H9 (cell line): ENCODE results near the gene CRACR2B. TPM values are rescaled to one million over a fixed set of nuclear protein-coding genes. Genes with fewer than 3 reads are reported as not detected.

Experiments
- DNase-seq: peaks from one replicate; pipeline ENCODE4 v3.0.0-alpha.2; 2017
- H2AFZ ChIP-seq: one replicate; pipeline ENCODE4 v1.6.1; 2013; ENCODE audit warnings: mild to moderate bottlenecking, low read length, control low read depth, moderate library complexity
- H2AK5ac ChIP-seq: 2 replicates; pipeline ENCODE4 v1.6.1; 2013; ENCODE audit warnings: low read length, control low read depth, mixed read lengths; ENCODE audit not compliant: insufficient read length
- H2BK120ac ChIP-seq: one replicate; pipeline ENCODE4 v1.6.1; 2013; ENCODE audit warnings: low read depth, mild to moderate bottlenecking, low read length, control low read depth, inconsistent platforms; ENCODE audit not compliant: poor library complexity, severe bottlenecking
- H2BK12ac ChIP-seq: 2 replicates; pipeline ENCODE4 v1.6.1; 2013; ENCODE audit warnings: low read length, control low read depth, mixed read lengths, low read depth; ENCODE audit not compliant: insufficient read length
- H2BK15ac ChIP-seq: 2 replicates; pipeline ENCODE4 v1.6.1; 2013; ENCODE audit warnings: low read depth, low read length, control low read depth
- H2BK20ac ChIP-seq: one replicate; pipeline ENCODE4 v1.6.1; 2013; ENCODE audit warnings: low read depth, mild to moderate bottlenecking, low read length, control low read depth, inconsistent platforms; ENCODE audit not compliant: poor library complexity, severe bottlenecking
- H2BK5ac ChIP-seq: 2 replicates; pipeline ENCODE4 v1.6.1; 2013; ENCODE audit warnings: low read length, control low read depth, mixed read lengths; ENCODE audit not compliant: insufficient read length
- H3K14ac ChIP-seq: 2 replicates; pipeline ENCODE4 v1.6.1; 2013; ENCODE audit warnings: low read length, control low read depth; ENCODE audit not compliant: insufficient read depth
- H3K18ac ChIP-seq: 2 replicates; pipeline ENCODE4 v1.6.1; 2013; ENCODE audit warnings: low read depth, mild to moderate bottlenecking, mixed read lengths, low read length, control low read depth; ENCODE audit not compliant: insufficient read length
- H3K23ac ChIP-seq: 2 replicates; pipeline ENCODE4 v1.6.1; 2013; ENCODE audit warnings: low read length, control low read depth, mixed read lengths, low read depth; ENCODE audit not compliant: insufficient read length
- H3K23me2 ChIP-seq: 2 replicates; pipeline ENCODE4 v1.6.1; 2013; ENCODE audit warnings: low read depth, mild to moderate bottlenecking, mixed read lengths, low read length, control low read depth; ENCODE audit not compliant: insufficient read length, poor library complexity, severe bottlenecking
- H3K27ac ChIP-seq: 2 replicates; pipeline ENCODE4 v1.5.1; 2013; ENCODE audit warnings: low read length, control low read depth, mixed read lengths, low read depth; ENCODE audit not compliant: insufficient read length
- H3K27me3 ChIP-seq: 2 replicates; pipeline ENCODE4 v1.6.1; 2013; ENCODE audit warnings: low read length, control low read depth, inconsistent platforms; ENCODE audit not compliant: insufficient read depth
- H3K4ac ChIP-seq: 2 replicates; pipeline ENCODE4 v1.6.1; 2013; ENCODE audit warnings: low read depth, mild to moderate bottlenecking, control low read depth, inconsistent platforms, low read length, moderate library complexity
- H3K4me1 ChIP-seq: 2 replicates; pipeline ENCODE4 v1.6.1; 2013; ENCODE audit warnings: low read length, control low read depth, inconsistent platforms; ENCODE audit not compliant: insufficient read depth
- H3K4me2 ChIP-seq: 2 replicates; pipeline ENCODE4 v1.6.1; 2013; ENCODE audit warnings: low read length, control low read depth, mixed read lengths; ENCODE audit not compliant: insufficient read length, insufficient read depth
- H3K56ac ChIP-seq: 2 replicates; pipeline ENCODE4 v1.6.1; 2013; ENCODE audit warnings: low read depth, mild to moderate bottlenecking, mixed read lengths, low read length, control low read depth; ENCODE audit not compliant: insufficient read length
- H3K79me1 ChIP-seq: 2 replicates; pipeline ENCODE4 v1.6.1; 2013; ENCODE audit warnings: low read depth, mild to moderate bottlenecking, moderate library complexity, low read length, control low read depth, inconsistent platforms; ENCODE audit not compliant: insufficient read depth, poor library complexity, severe bottlenecking
- H3K79me2 ChIP-seq: 2 replicates; pipeline ENCODE4 v1.6.1; 2013; ENCODE audit warnings: low read length, control low read depth, inconsistent platforms; ENCODE audit not compliant: insufficient read depth
- H3K9ac ChIP-seq: 2 replicates; pipeline ENCODE4 v1.6.1; 2013; ENCODE audit warnings: low read length, control low read depth, mixed read lengths; ENCODE audit not compliant: insufficient read length; ENCODE audit errors: extremely low read depth
- H3K9me3 ChIP-seq: one replicate; pipeline ENCODE4 v1.6.1; 2013; ENCODE audit warnings: low read depth, low read length, inconsistent platforms; ENCODE audit not compliant: control insufficient read depth
- H3T11ph ChIP-seq: one replicate; pipeline ENCODE4 v1.6.1; 2013; ENCODE audit warnings: mild to moderate bottlenecking, low read length, control low read depth, inconsistent platforms
- H4K20me1 ChIP-seq: one replicate; pipeline ENCODE4 v1.6.1; 2013; ENCODE audit not compliant: control insufficient read depth, insufficient read length, insufficient read depth
- H4K5ac ChIP-seq: 2 replicates; pipeline ENCODE4 v1.6.1; 2013; ENCODE audit warnings: low read depth, mild to moderate bottlenecking, mixed read lengths, low read length, control low read depth; ENCODE audit not compliant: insufficient read length
- H4K8ac ChIP-seq: replicated peaks from 2 replicates; pipeline ENCODE4 v1.6.1; 2013; ENCODE audit warnings: low read length, control low read depth, mixed read lengths, low read depth; ENCODE audit not compliant: insufficient read length
- H4K91ac ChIP-seq: 2 replicates; pipeline ENCODE4 v1.6.1; 2013; ENCODE audit warnings: low read depth, mild to moderate bottlenecking, moderate library complexity, mixed read lengths, low read length, control low read depth; ENCODE audit not compliant: insufficient read length
- H3K27ac Mint-ChIP-seq, 3 experiments: 2 replicates in 2 of 3; 3 replicates in 1 of 3; pipeline ENCODE4 v1.8.0; 2020 to 2021; ENCODE audit warnings: mixed read lengths in 3 of 3, mild to moderate bottlenecking in 1 of 3, moderate library complexity in 1 of 3
- H3K27me3 Mint-ChIP-seq: 2 replicates; pipeline ENCODE4 v1.8.0; 2021; ENCODE audit warnings: low read depth, mild to moderate bottlenecking, moderate library complexity, mixed read lengths
- H3K36me3 Mint-ChIP-seq, 3 experiments: 2 replicates in 2 of 3; 3 replicates in 1 of 3; pipeline ENCODE4 v1.8.0; 2020 to 2021; ENCODE audit warnings: low read depth in 3 of 3, mixed read lengths in 3 of 3; ENCODE audit not compliant: insufficient read depth in 1 of 3
- H3K4me1 Mint-ChIP-seq, 2 experiments: 2 replicates each; pipeline ENCODE4 v1.8.0; 2020; ENCODE audit warnings: mixed read lengths in 2 of 2
- H3K4me3 Mint-ChIP-seq, 2 experiments: 2 replicates in 1 of 2; 3 replicates in 1 of 2; pipeline ENCODE4 v1.8.0; 2020 to 2021; ENCODE audit warnings: mild to moderate bottlenecking in 2 of 2, mixed read lengths in 2 of 2, moderate library complexity in 1 of 2
- H3K9me3 Mint-ChIP-seq, 2 experiments: 2 replicates in 1 of 2; 3 replicates in 1 of 2; pipeline ENCODE4 v1.8.0; 2020; ENCODE audit warnings: mild to moderate bottlenecking in 2 of 2, mixed read lengths in 2 of 2, moderate library complexity in 1 of 2
- CTCF ChIP-seq: fragments of 200-600 bp; sonication (generic); conservative IDR thresholded peaks from 3 replicates; pipeline ENCODE4 v1.8.0; 2021; ENCODE audit warnings: antibody characterized with exemption, mild to moderate bottlenecking
- WGBS: extraction: QIAGEN DNeasy Blood & Tissue Kit; methylation state at CpG from one replicate; pipeline ENCODE4 v1.1.7; 2013; ENCODE audit warnings: missing lambda C conversion rate, low lambda C conversion rate, mixed read lengths; ENCODE audit not compliant: insufficient read length; ENCODE audit errors: extremely low coverage; 5-methylcytosine and 5-hydroxymethylcytosine counted together
- total RNA-seq: library from RNA; stranded (reverse); gene quantifications from 2 replicates; pipeline ENCODE4 v1.2.1, GENCODE V29; 2021

Gene CRACR2B
- total RNA-seq, 1 experiment from 2014 or later = 29.0 TPM

GRCh38 chr11:863910-864827 lies 36.5 kb downstream of the CRACR2B start:
- H2BK12ac ChIP-seq = no peak overlapping the region
- H2AK5ac ChIP-seq = no peak overlapping the region
- no peak overlapping the region for H4K5ac ChIP-seq
- no peaks in the 10 kb centered on the region for H3K9me3 ChIP-seq
- H3K27me3 ChIP-seq = no peaks in the 10 kb centered on the region
- H3K4me1 ChIP-seq = no peaks in the 10 kb centered on the region; the same call in 1 of the 2 replicates
- no peak overlapping the region for H2BK15ac ChIP-seq
- no peaks in the 10 kb centered on the region for H3K79me1 ChIP-seq
- no peak overlapping the region for H2BK5ac ChIP-seq
- H3K4me1 Mint-ChIP-seq = peaks cover 18 to 44% of the 10 kb centered on the region in 2 experiments
- peaks cover 13% of the 10 kb centered on the region for H3K27me3 Mint-ChIP-seq
- no CpG with 5 or more reads among the region's 31 CpGs for WGBS
- H3K14ac ChIP-seq = no peak overlapping the region
- H4K20me1 ChIP-seq = no peaks in the 10 kb centered on the region
- no peak overlapping the region for H2AFZ ChIP-seq
- no peak overlapping the region; a peak in 1 of 5 replicates for H3K4me3 Mint-ChIP-seq
- no peak overlapping the region for H3K18ac ChIP-seq
- H3K27ac Mint-ChIP-seq = 0 out of 7 replicates have a peak overlapping the region, but pooled peaks of 1 of the 3 experiments have one; percentile 48
- no peak overlapping the region for H3K56ac ChIP-seq
- H3K4me2 ChIP-seq = no peak overlapping the region
- no peak overlapping the region for H3K27ac ChIP-seq
- no peak for DNase-seq
- H3K4ac ChIP-seq = no peak overlapping the region
- no peaks in the 10 kb centered on the region for H3K79me2 ChIP-seq
- no peak overlapping the region for H3K9ac ChIP-seq
- no peak overlapping the region for H3T11ph ChIP-seq
- H4K91ac ChIP-seq = no peak overlapping the region
- no peak overlapping the region for H4K8ac ChIP-seq
- no peaks in the 10 kb centered on the region for H3K9me3 Mint-ChIP-seq
- TF ChIP-seq CTCF = no peak
- no peak overlapping the region for H2BK20ac ChIP-seq
- H3K23ac ChIP-seq = no peak overlapping the region
- H2BK120ac ChIP-seq = no peak overlapping the region
- H3K23me2 ChIP-seq = no peaks in the 10 kb centered on the region
- peaks cover 3 to 18% (median 15%) of the 10 kb centered on the region in 3 experiments; a peak in 5 of 7 replicates for H3K36me3 Mint-ChIP-seq
